Measurements from ENCODE around the gene PDS5B. TPM values are rescaled to one million over a fixed set of nuclear protein-coding genes. Genes with fewer than 3 reads are reported as not detected.

PDS5B gene
- total RNA-seq, 2 experiments from 2014 or later: 57.6 to 64.6 TPM

GRCh38 chr13:32595306-32595705, 9.1 kb downstream of the PDS5B start:
- Mint-ChIP-seq H3K27me3 (no peaks in the 10 kb centered on the region), H3K9me3 (ENCODE audit: low read depth) (no peaks in the 10 kb centered on the region), H3K4me1 (peaks cover 15% of the 10 kb centered on the region), H3K4me3 (no peak overlapping the region), H3K27ac (no peak overlapping the region), H3K36me3 (peaks cover 25% of the 10 kb centered on the region)
- no peak for DNase-seq
- ATAC-seq: no peak
- CTCF ChIA-PET: no interaction called here

DNA sequence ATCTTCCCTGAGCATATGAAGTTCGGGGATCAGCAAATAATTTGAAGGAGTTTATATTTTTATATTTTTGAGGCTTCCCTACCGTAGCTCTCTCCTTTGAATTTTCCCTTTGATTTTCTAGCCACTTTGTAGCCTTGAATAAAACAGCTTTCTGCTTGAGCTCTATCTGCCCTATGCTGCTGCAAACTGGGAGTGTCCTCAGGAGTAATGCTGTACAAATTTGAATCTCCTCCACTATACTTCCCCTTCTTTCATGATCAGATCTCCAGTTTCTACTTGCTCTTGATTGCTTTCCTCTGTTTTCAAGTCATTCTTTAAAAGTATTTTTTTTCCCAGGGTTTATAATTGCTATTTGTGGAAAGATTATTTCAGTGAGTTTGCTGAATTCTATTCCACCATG, 14.6 kb downstream of the PDS5B start:
- Mint-ChIP-seq H3K36me3 (peaks cover 38% of the 10 kb centered on the region), H3K4me3 (no peak overlapping the region), H3K27me3 (no peaks in the 10 kb centered on the region), H3K9me3 (ENCODE audit: low read depth) (peaks cover 5% of the 10 kb centered on the region), H3K27ac (no peak overlapping the region), H3K4me1 (peaks cover 8% of the 10 kb centered on the region)
- ATAC-seq (no peak), DNase-seq (no peak)
- CTCF ChIA-PET: interaction anchor here (1.0 to 1.8 kb wide), 3 partner anchors 11 to 50 kb away, joined by 3 to 6 read pairs (median 6); partner anchors contain the start of gene PDS5B

- peaks cover 16% of the 10 kb centered on the region for H3K9me3 Mint-ChIP-seq (ENCODE audit: low read depth)
- ATAC-seq: no peak
- H3K36me3 Mint-ChIP-seq: peaks cover 48% of the 10 kb centered on the region
- CTCF ChIA-PET: no interaction called here
- no peak overlapping the region for H3K27ac Mint-ChIP-seq
- H3K4me3 Mint-ChIP-seq: no peak overlapping the region
- H3K4me1 Mint-ChIP-seq: peaks cover 2% of the 10 kb centered on the region
- no peak for DNase-seq
- H3K27me3 Mint-ChIP-seq: no peaks in the 10 kb centered on the region
Observed at GRCh38 chr13:32609428-32609827, 23.2 kb downstream of the PDS5B start.

DNA sequence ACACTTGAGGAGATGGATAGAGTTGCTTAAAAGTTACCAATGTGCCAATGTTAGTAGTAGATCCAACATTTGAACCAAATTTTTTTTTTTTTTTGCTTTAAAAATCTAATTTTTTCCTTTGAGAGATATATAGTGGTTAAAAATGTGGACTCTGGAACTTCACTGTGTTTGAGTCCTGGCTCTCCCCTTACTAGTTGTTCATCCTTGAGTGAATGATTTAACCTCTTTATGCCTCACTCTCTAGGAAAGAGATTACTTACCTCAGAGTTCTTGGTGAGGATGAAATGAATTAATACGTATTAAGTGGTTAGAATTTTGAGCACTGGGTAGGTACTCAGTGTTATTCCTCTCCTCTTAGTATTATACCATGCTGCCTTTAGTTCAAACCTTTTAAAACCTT, 24.3 kb downstream of the PDS5B start:
- Mint-ChIP-seq H3K9me3 (ENCODE audit: low read depth) (peaks cover 11% of the 10 kb centered on the region), H3K27ac (no peak overlapping the region), H3K36me3 (peaks cover 46% of the 10 kb centered on the region), H3K4me3 (no peak overlapping the region), H3K27me3 (no peaks in the 10 kb centered on the region), H3K4me1 (peaks cover 2% of the 10 kb centered on the region)
- CTCF ChIA-PET: no interaction called here
- no peak for DNase-seq
- no peak for ATAC-seq

- Mint-ChIP-seq H3K27ac (no peak overlapping the region), H3K36me3 (peaks cover 44% of the 10 kb centered on the region), H3K27me3 (no peaks in the 10 kb centered on the region), H3K4me3 (no peak overlapping the region), H3K4me1 (peaks cover 2% of the 10 kb centered on the region), H3K9me3 (ENCODE audit: low read depth) (peaks cover 11% of the 10 kb centered on the region)
- CTCF ChIA-PET: no interaction called here
- DNase-seq (no peak), ATAC-seq (no peak)
Observed at GRCh38 chr13:32610977-32611376, 24.7 kb downstream of the PDS5B start.

DNA sequence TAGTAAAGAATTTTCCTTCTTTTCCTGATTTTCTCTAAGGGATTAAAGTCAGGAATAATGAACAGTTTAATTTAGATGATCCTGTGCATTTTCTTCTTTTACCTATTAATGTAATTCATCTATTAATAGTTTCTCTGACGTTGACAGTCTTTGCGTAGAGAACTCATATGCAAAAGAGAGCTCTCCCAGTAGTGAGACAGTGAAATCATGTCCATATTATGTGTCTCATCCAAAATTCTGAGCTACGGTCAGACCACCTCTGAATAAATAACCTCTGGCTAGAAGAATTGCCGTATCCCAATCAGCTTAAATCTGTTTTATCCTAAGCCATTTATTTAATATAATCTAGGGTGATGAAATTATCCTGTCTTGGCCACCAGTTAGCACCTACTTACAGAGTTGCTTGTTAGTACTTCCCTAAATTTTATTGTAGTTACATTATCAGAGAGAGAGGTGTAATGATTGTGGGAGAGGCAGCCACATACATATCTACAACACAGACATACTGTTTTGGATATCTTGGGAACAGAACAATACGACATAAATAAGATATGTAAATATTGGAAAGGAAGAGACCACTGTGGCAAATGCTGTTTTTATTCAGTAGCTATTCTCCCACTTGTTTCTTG, 30.7 kb downstream of the PDS5B start:
- Mint-ChIP-seq H3K4me3 (no peak overlapping the region), H3K4me1 (no peaks in the 10 kb centered on the region), H3K27me3 (no peaks in the 10 kb centered on the region), H3K36me3 (peaks cover 53% of the 10 kb centered on the region), H3K9me3 (ENCODE audit: low read depth) (peaks cover 19% of the 10 kb centered on the region), H3K27ac (no peak overlapping the region)
- ATAC-seq: no peak
- CTCF ChIA-PET: no interaction called here
- no peak for DNase-seq

GRCh38 chr13:32622827-32623226, 36.6 kb downstream of the PDS5B start:
- no peak overlapping the region for H3K27ac Mint-ChIP-seq
- H3K4me3 Mint-ChIP-seq: no peak overlapping the region
- H3K36me3 Mint-ChIP-seq: peaks cover 55% of the 10 kb centered on the region
- H3K9me3 Mint-ChIP-seq (ENCODE audit: low read depth): peaks cover 32% of the 10 kb centered on the region
- H3K27me3 Mint-ChIP-seq: no peaks in the 10 kb centered on the region
- H3K4me1 Mint-ChIP-seq: peaks cover 9% of the 10 kb centered on the region
- no peak for DNase-seq
- ATAC-seq: no peak
- CTCF ChIA-PET: interaction anchor here (1.2 kb wide), 1 partner anchor 33 kb away, joined by 3 read pairs; no protein-coding TSS in a partner anchor

GRCh38 chr13:32624441-32624840, 38.2 kb downstream of the PDS5B start:
- ATAC-seq (no peak), DNase-seq (no peak)
- Mint-ChIP-seq H3K9me3 (ENCODE audit: low read depth) (peaks cover 24% of the 10 kb centered on the region), H3K36me3 (peaks cover 52% of the 10 kb centered on the region), H3K4me1 (peaks cover 9% of the 10 kb centered on the region), H3K27me3 (no peaks in the 10 kb centered on the region), H3K4me3 (no peak overlapping the region), H3K27ac (no peak overlapping the region)
- CTCF ChIA-PET: interaction anchor here (1.0 kb wide), 1 partner anchor 15 kb away, joined by 3 read pairs; no protein-coding TSS in a partner anchor

DNA sequence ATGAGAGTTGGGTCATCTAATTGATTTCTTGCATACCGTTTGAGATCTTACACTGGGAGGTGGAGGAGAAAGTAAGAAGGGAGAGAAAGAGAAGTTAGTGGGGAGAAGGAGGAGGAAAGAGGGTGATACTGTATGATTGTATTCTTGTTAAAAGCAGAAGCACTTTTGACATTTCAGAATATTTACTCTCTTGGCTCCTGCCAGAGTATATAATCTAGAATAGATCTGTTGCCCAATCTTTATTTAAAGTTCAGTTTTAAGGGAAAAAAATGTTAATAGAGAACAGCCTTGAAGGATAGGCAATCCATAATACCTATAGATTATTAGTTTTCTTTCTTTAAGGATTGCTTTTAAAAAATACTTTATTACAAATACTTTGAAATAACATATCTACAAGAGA, 41.5 kb downstream of the PDS5B start:
- Mint-ChIP-seq H3K36me3 (peaks cover 42% of the 10 kb centered on the region), H3K27me3 (no peaks in the 10 kb centered on the region), H3K4me3 (no peak overlapping the region), H3K27ac (no peak overlapping the region), H3K9me3 (ENCODE audit: low read depth) (peaks cover 12% of the 10 kb centered on the region), H3K4me1 (peaks cover 23% of the 10 kb centered on the region)
- ATAC-seq: no peak
- no peak for DNase-seq
- CTCF ChIA-PET: interaction anchor here (0.8 kb wide), 1 partner anchor 46 kb away, joined by 3 read pairs; no protein-coding TSS in a partner anchor

DNA sequence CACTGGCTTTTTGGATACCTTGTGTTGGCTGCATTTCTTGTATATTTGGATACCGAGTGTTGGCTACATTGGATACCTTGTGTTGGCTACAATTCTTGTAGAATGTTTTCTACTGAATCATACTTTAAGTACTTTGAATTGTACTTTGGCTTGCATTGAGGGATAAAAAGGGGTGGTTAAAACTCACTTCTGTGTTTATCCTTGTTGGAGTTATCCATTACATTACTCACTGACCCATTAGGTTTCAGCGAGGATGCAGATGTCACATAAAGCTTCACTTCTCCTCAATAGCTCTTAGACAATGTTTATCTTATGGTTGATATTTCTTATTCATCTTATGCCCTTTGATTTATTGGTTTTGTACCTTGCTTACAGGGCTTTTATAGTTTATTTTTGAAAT, 43.1 kb downstream of the PDS5B start:
- Mint-ChIP-seq H3K27me3 (no peaks in the 10 kb centered on the region), H3K9me3 (ENCODE audit: low read depth) (peaks cover 3% of the 10 kb centered on the region), H3K4me1 (peaks cover 24% of the 10 kb centered on the region), H3K36me3 (peaks cover 30% of the 10 kb centered on the region), H3K27ac (no peak overlapping the region), H3K4me3 (no peak overlapping the region)
- DNase-seq (no peak), ATAC-seq (no peak)
- CTCF ChIA-PET: no interaction called here

DNA sequence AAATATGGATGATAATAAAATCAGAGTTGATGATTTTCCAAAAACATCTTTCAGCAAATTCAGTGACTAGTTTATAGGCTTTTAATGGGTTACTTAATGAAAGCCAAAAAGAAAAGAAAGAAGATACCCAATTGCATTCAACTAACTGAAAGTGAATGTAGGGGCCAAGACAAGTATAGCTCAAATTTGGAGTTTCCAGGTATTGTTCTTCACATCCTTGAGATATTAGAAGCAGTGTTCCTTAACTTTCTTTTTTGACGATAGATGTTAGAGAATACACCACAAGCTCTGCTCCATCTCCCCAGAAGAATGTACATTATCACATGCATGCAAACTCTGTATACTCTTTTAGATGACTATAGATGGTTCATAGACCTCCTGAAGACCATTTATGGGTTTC, 43.6 kb downstream of the PDS5B start:
- H3K4me1 Mint-ChIP-seq: peaks cover 24% of the 10 kb centered on the region

DNA sequence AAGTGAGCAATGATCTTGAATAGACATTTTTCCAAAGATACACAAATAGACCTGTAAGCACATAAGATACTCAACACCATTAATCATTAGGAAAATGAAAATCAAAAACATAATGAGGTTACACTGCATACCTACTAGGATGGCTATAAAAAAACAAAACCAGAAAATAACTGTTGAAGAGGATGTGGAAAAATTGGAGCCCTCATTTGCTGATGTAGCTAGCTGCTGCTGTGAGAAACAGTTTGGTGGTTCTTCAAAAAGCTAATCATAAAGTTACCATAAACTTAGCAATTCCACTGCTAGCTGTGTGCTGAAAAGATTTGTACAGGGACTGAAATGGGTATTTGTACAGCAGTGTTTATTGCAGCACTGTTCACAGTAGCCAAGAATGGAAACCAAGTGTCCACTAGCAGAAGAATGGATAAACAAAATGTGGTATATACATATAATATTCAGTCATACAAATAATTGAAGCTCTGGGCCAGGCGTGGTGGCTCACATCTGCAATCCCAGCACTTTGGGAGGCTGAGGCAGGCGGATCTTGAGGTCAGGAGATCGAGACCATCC, 46.2 kb downstream of the PDS5B start:
- DNase-seq (no peak), ATAC-seq (no peak)
- peaks cover 23% of the 10 kb centered on the region for H3K36me3 Mint-ChIP-seq
- H3K9me3 Mint-ChIP-seq (ENCODE audit: low read depth): peaks cover 3% of the 10 kb centered on the region
- no peak overlapping the region for H3K27ac Mint-ChIP-seq
- no peaks in the 10 kb centered on the region for H3K27me3 Mint-ChIP-seq
- peaks cover 19% of the 10 kb centered on the region for H3K4me1 Mint-ChIP-seq
- CTCF ChIA-PET: interaction anchor here (1.0 to 1.1 kb wide), 2 partner anchors 9 to 385 kb away, joined by 3 read pairs; no protein-coding TSS in a partner anchor
- H3K4me3 Mint-ChIP-seq: no peak overlapping the region

More for the DNA sequence above, 43.6 kb downstream of the PDS5B start:
- H3K4me3 Mint-ChIP-seq: no peak overlapping the region
- peaks cover 3% of the 10 kb centered on the region for H3K9me3 Mint-ChIP-seq (ENCODE audit: low read depth)
- DNase-seq (no peak), ATAC-seq (no peak)
- no peak overlapping the region for H3K27ac Mint-ChIP-seq
- CTCF ChIA-PET: no interaction called here
- H3K36me3 Mint-ChIP-seq: peaks cover 25% of the 10 kb centered on the region
- H3K27me3 Mint-ChIP-seq: no peaks in the 10 kb centered on the region

DNA sequence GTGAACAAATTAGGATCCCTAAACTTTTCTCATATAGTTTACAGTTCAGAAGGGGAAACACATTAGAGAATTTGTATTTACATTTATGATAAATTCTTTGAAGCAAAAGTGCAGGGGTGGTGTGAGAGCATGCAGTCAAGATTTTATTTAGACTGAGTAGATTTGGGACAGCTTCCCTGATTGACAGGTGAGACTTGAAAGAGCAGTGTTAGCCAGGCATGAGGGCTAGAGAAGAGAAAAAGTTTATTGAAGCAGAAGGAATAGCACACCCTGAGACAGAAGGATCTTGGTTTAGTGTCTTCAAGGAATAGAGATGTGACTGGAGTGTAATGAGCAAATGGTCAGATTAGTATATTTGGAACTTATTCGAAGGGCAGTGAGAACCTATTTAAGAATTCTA, 50.5 kb downstream of the PDS5B start:
- CTCF ChIA-PET: interaction anchor here (1.6 to 2.9 kb wide), 2 partner anchors 14 to 49 kb away, joined by 7 to 9 read pairs; no protein-coding TSS in a partner anchor
- ATAC-seq (no peak), DNase-seq (no peak)
- Mint-ChIP-seq H3K27me3 (no peaks in the 10 kb centered on the region), H3K4me1 (peaks cover 20% of the 10 kb centered on the region), H3K36me3 (no peaks in the 10 kb centered on the region), H3K9me3 (ENCODE audit: low read depth) (no peaks in the 10 kb centered on the region), H3K4me3 (no peak overlapping the region), H3K27ac (no peak overlapping the region)

DNA sequence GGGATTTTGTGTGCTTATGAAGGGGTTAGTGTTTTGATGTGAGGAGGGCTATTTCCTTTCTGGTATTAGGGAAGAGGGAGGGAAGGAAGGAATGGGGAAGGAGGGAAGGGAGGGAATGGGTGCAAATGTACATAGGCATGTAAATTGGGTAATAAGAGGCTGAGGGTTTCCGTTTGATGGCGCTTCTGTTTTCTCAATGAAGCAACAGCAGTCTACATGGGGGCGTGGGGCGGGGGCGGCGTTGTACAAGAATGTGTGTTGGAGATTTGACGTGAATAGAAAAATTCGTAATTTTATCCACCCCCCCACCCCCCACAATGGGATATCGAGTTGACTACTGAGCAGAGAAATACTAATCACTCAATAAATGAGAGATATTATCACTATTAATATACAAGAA, 52.5 kb downstream of the PDS5B start:
- Mint-ChIP-seq H3K4me1 (peaks cover 27% of the 10 kb centered on the region), H3K27ac (no peak overlapping the region), H3K27me3 (no peaks in the 10 kb centered on the region), H3K36me3 (peaks cover 2% of the 10 kb centered on the region), H3K4me3 (no peak overlapping the region), H3K9me3 (ENCODE audit: low read depth) (no peaks in the 10 kb centered on the region)
- no peak for ATAC-seq
- DNase-seq: no peak
- CTCF ChIA-PET: interaction anchor here (1.5 kb wide), 1 partner anchor 53 kb away, joined by 4 read pairs; the partner anchor contains the start of gene PDS5B

Measured in activated CD8-positive, alpha-beta memory T cell treated with anti-CD3 and anti-CD28 coated beads, Interleukin-2, amount 10 ng/mL, durations not matched to agents 7 days and 5 days (primary cell).